HepG2 (cell line): ENCODE data around the gene ACVRL1. TPM values are rescaled to one million over a fixed set of nuclear protein-coding genes. Genes with fewer than 3 reads are reported as not detected.

Experiments
- ATAC-seq: fragments of 200-7000 bp; cut with Tn5 transposase; 3 replicates; pipeline ENCODE4 v1.9.1; 2020; ENCODE audit warnings: mild to moderate bottlenecking, moderate library complexity
- BruUV-seq: library from RNA; stranded (reverse); fragments of 400-500 nt; replicated peaks from 2 replicates; lab custom pipeline; 2021; lab: Mats Ljungman, UMichigan
- CTCF ChIA-PET: fragments of 300-600 bp; formaldehyde crosslinking; extraction: SDS; loops from one replicate; lab custom pipeline; 2021; ENCODE audit warnings: low total read pairs, inconsistent platforms, low intra/inter-chr PET ratio; lab: Yijun Ruan, JAX
- POLR2A ChIA-PET: fragments of 350-600 bp; sonication (Branson Sonifier 250); formaldehyde crosslinking; loops from one replicate; lab custom pipeline; 2020; ENCODE audit warnings: antibody characterized with exemption, inconsistent platforms; lab: Yijun Ruan, JAX
- DNase-seq: peaks from one replicate; pipeline ENCODE4 v3.0.0-alpha.2; 2015; ENCODE audit warnings: low spot score
- FAIRE-seq: peaks from 3 replicates; lab custom pipeline; 2011; peaks lifted over from hg19 to GRCh38; lab: Jason Lieb, UNC
- H2AFZ ChIP-seq: one replicate; pipeline ENCODE4 v1.6.1; 2011; ENCODE audit warnings: low read length, inconsistent platforms
- H3K27ac ChIP-seq: fragments of 300-600 bp; 3 replicates; pipeline ENCODE4 v1.8.0; 2011; ENCODE audit warnings: mixed run types, mild to moderate bottlenecking, mixed read lengths, low read length, inconsistent platforms; ENCODE audit not compliant: insufficient read depth; ENCODE audit errors: extremely low read length
- H3K27me3 ChIP-seq, 2 experiments: fragments of 200-600 bp in 1 of 2; 2 replicates in 1 of 2; 3 replicates in 1 of 2; pipeline versions ENCODE4 v1.6.0 to v1.8.0; 2011; ENCODE audit warnings: low read length in 2 of 2, mild to moderate bottlenecking in 2 of 2, moderate library complexity in 2 of 2, inconsistent platforms in 1 of 2; ENCODE audit not compliant: insufficient read depth in 2 of 2, control insufficient read depth in 1 of 2
- H3K36me3 ChIP-seq, 2 experiments: fragments of 200-600 bp in 1 of 2; replicated peaks in 1 of 2; 2 replicates in 1 of 2; 3 replicates in 1 of 2; pipeline versions ENCODE4 v1.5.1 to v1.8.0; 2011; ENCODE audit warnings: low read length in 2 of 2, inconsistent platforms in 1 of 2; ENCODE audit not compliant: insufficient read depth in 2 of 2, control insufficient read depth in 1 of 2
- H3K4me1 ChIP-seq: 2 replicates; pipeline ENCODE4 v1.5.1; 2012; ENCODE audit warnings: low read length, inconsistent platforms; ENCODE audit not compliant: insufficient read depth
- H3K4me2 ChIP-seq: 2 replicates; pipeline ENCODE4 v1.6.0; 2011; ENCODE audit warnings: low read depth, low read length, inconsistent platforms
- H3K4me3 ChIP-seq, 3 experiments: fragments of 200-600 bp in 1 of 3; sonication (generic), shearing (Covaris generic) in 1 of 3; replicated peaks in 1 of 3; 2 replicates each; pipeline ENCODE4 v1.5.1; 2011 to 2016; ENCODE audit warnings: low read length in 3 of 3, inconsistent platforms in 2 of 3, low read depth in 2 of 3, mild to moderate bottlenecking in 2 of 3, control low read depth in 1 of 3, mixed read lengths in 1 of 3; ENCODE audit not compliant: insufficient read depth in 1 of 3
- H3K79me2 ChIP-seq: one replicate; pipeline ENCODE4 v1.6.1; 2011; ENCODE audit warnings: low read length, inconsistent platforms; ENCODE audit not compliant: insufficient read depth
- H3K9ac ChIP-seq: 2 replicates; pipeline ENCODE4 v1.6.0; 2011; ENCODE audit warnings: mild to moderate bottlenecking, low read depth, low read length, inconsistent platforms; ENCODE audit not compliant: insufficient read depth
- H3K9me3 ChIP-seq: 2 replicates; pipeline ENCODE4 v1.5.1; 2012; ENCODE audit warnings: mild to moderate bottlenecking, low read length
- H4K20me1 ChIP-seq: 2 replicates; pipeline ENCODE4 v1.6.0; 2011; ENCODE audit warnings: inconsistent platforms, mild to moderate bottlenecking, low read length, moderate library complexity; ENCODE audit not compliant: insufficient read depth
- CREB1 ChIP-seq, 2 experiments: fragments of 450-650 bp in 1 of 2; IDR thresholded peaks; 2 replicates each; pipeline ENCODE4 v1.6.1; 2016 to 2017; ENCODE audit warnings: control low read depth in 1 of 2, mild to moderate bottlenecking in 1 of 2, missing compliant biosample characterization in 1 of 2, missing genetic modification characterization in 1 of 2
- MTA1 ChIP-seq: sonication (generic); formaldehyde crosslinking; IDR thresholded peaks from 2 replicates; pipeline ENCODE4 v1.4.0; 2020; ENCODE audit warnings: missing genetic modification reagents, mild to moderate bottlenecking, borderline replicate concordance
- RORA ChIP-seq: sonication (generic); formaldehyde crosslinking; IDR thresholded peaks from 2 replicates; pipeline ENCODE4 v1.5.0; 2020; ENCODE audit warnings: mild to moderate bottlenecking, missing genetic modification reagents, moderate library complexity
- SP5 ChIP-seq: IDR thresholded peaks from 2 replicates; pipeline ENCODE4 v1.6.1; 2016; ENCODE audit warnings: low read depth, borderline replicate concordance
- SRSF9 ChIP-seq: fragments of 200-400 bp; formaldehyde crosslinking; IDR thresholded peaks from 2 replicates; pipeline ENCODE4 v1.6.1; 2018; ENCODE audit warnings: borderline replicate concordance, mild to moderate bottlenecking, low read depth, low read length; ENCODE audit not compliant: insufficient read depth, poor library complexity, severe bottlenecking
- TBL1XR1 ChIP-seq: fragments of 150-350 bp; IDR thresholded peaks from 2 replicates; pipeline ENCODE4 v1.6.1; 2014; ENCODE audit warnings: borderline replicate concordance, low read length; ENCODE audit not compliant: partially characterized antibody
- ZMYM2 ChIP-seq: sonication (generic); formaldehyde crosslinking; IDR thresholded peaks from 2 replicates; pipeline ENCODE4 v1.8.0; 2022; ENCODE audit warnings: mild to moderate bottlenecking, missing genetic modification reagents
- ZNF414 ChIP-seq: sonication (generic); formaldehyde crosslinking; IDR thresholded peaks from 2 replicates; pipeline ENCODE4 v1.5.0; 2020; ENCODE audit warnings: missing genetic modification reagents
- ZNF776 ChIP-seq: sonication (generic); formaldehyde crosslinking; IDR thresholded peaks from 2 replicates; pipeline ENCODE4 v1.4.0; 2020; ENCODE audit warnings: mild to moderate bottlenecking, missing genetic modification reagents
- ZNF792 ChIP-seq: IDR thresholded peaks from 2 replicates; pipeline ENCODE4 v1.6.1; 2016
- WGBS: methylation state at CpG from one replicate; pipeline ENCODE4 v1.1.6; 2017; ENCODE audit warnings: low lambda C conversion rate; 5-methylcytosine and 5-hydroxymethylcytosine counted together
- in situ Hi-C: cut with HindIII; loops from 2 replicates; pipeline ENCODE4 v1.10.0; 2017; ENCODE audit warnings: low pct_unique_long_range_greater_than_20kb; ENCODE audit not compliant: extremely low pct_ligation_motif_present
- intact Hi-C: fragments of 100-400 bp; cut with micrococcal nuclease; formaldehyde crosslinking; loops from one replicate; pipeline ENCODE4 v1.10.0; 2022; ENCODE audit not compliant: unreplicated experiment
- polyA plus RNA-seq, 8 experiments: library from polyadenylated mRNA; depleted of rRNA in 3 of 8; stranded (reverse) in 7 of 8; unstranded in 1 of 8; fragments of >200 nt; fragmentation: Illumina TruSeq in 4 of 8; extraction: Trizol in 4 of 8; gene quantifications; 2 replicates each; pipeline versions ENCODE4 v1.2.1 to v1.2.3, GENCODE V29; 2011 to 2016; ENCODE audit warnings: low read depth in 4 of 8, missing spikeins in 1 of 8, mixed read lengths in 1 of 8; ENCODE audit not compliant: insufficient read depth in 1 of 8
- total RNA-seq, 5 experiments: library from RNA; depleted of rRNA; stranded (reverse); fragments of >200 nt; fragmentation: Illumina TruSeq; extraction: Trizol; gene quantifications; 2 replicates each; pipeline ENCODE4 v1.2.3, GENCODE V29; 2016; ENCODE audit warnings: low read depth in 1 of 5

ACVRL1 gene
- total and polyA plus RNA-seq, 2 of the 13 experiments (the other 11 are each of a cell fraction or from before 2014, with no cell fraction given), result not detected

DNA sequence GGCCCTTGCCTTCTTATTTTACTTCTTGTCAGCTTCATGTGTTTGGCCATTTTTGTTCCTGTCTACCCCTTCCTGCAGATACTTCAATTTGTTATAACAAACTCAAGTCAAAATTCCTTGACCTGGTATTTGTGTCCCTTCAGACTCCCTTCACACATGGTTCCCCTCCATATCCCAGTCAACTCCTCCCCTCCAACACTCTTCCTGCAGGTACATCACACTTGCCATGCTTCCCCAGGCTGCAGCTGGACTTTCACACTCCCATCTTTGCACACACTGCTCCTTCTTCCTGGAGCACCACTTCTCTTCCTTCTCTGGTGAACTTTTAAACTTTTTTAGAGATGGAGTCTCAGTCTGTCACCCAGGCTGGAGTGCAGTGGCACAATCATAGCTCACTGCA is 39.9 kb upstream of the ACVRL1 start:
- in situ Hi-C loops, result no loop called here
- POLR2A ChIA-PET, result interaction anchor here (1.1 kb wide), 1 partner anchor 54 kb away, joined by 3 read pairs; no protein-coding TSS in a partner anchor

GRCh38 chr12:51867796-51868428 is 39.4 kb upstream of the ACVRL1 start:
- Histone ChIP-seq H3K9me3 (no peaks in the 10 kb centered on the region), H3K4me2 (no peak overlapping the region), H3K27ac (no peak overlapping the region), H3K9ac (no peak overlapping the region), H2AFZ (no peak overlapping the region), H3K27me3 (peaks cover 8 to 47% of the 10 kb centered on the region in 2 experiments; a peak in 4 of 5 replicates), H3K4me1 (peaks cover 61% of the 10 kb centered on the region), H3K79me2 (no peaks in the 10 kb centered on the region), H3K4me3 (no peak overlapping the region), H4K20me1 (no peaks in the 10 kb centered on the region), H3K36me3 (no peaks in the 10 kb centered on the region)
- WGBS, result 36% methylated on average over 11 of the region's 12 CpGs
- CTCF ChIA-PET, result no interaction called here
- no TSS peak for BruUV-seq
- no peak for TF ChIP-seq ZNF792
- ATAC-seq (no peak), FAIRE-seq (no peak), DNase-seq (no peak)
- intact Hi-C loops, result no loop called here
- POLR2A ChIA-PET, result no interaction called here
- in situ Hi-C loops, result no loop called here

More for the DNA sequence above, 39.9 kb upstream of the ACVRL1 start:
- intact Hi-C loops, result no loop called here
- BruUV-seq, result no TSS peak
- peaks cover 8 to 47% of the 10 kb centered on the region in 2 experiments; a peak in 4 of 5 replicates for H3K27me3 ChIP-seq
- no peaks in the 10 kb centered on the region for H3K36me3 ChIP-seq
- FAIRE-seq, result no peak
- no peaks in the 10 kb centered on the region for H4K20me1 ChIP-seq
- no peak overlapping the region for H2AFZ ChIP-seq
- H3K4me3 ChIP-seq, result no peak overlapping the region
- TF ChIP-seq ZMYM2 (no peak), CREB1 (IDR thresholded peaks at IDR 0.05) (no peak), CREB1 (CRISPR knock-in tag; IDR thresholded peaks at IDR 0.05) (no peak), SRSF9 (no peak), RORA (CRISPR knock-in tag) (no peak), SP5 (no peak), MTA1 (no peak), TBL1XR1 (no peak), ZNF776 (CRISPR knock-in tag) (no peak), ZNF414 (CRISPR knock-in tag) (no peak)
- TF ChIP-seq, all 625 proteins: peak for 0
- DNase-seq (no peak), ATAC-seq (no peak)
- H3K4me2 ChIP-seq, result no peak overlapping the region
- H3K27ac ChIP-seq, result no peak overlapping the region
- peaks cover 63% of the 10 kb centered on the region for H3K4me1 ChIP-seq
- CTCF ChIA-PET, result no interaction called here
- H3K9me3 ChIP-seq, result no peaks in the 10 kb centered on the region
- H3K79me2 ChIP-seq, result no peaks in the 10 kb centered on the region
- no peak overlapping the region for H3K9ac ChIP-seq
